ENCODE data around the gene LMTK3.

Gene LMTK3

DNA sequence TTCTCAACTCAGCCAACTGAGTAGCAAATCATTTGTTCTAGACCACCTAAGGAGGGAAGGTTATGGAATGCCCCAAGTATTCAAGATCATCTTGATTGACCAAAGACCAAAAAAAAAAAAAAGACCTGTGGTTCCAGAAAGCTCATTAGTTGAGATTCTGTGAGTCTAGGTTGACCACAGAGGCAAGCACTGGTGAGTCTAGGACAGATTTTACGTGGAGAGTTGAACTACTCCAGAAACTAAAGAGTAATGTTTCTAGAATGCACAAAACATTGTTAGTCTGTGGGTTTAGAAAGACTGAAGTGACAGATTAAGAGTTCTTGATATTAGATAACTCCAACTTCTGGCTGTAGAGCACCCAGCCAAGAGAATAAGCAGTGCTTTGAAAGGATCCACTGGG, 46.4 kb downstream of the LMTK3 start:
- TF ChIP-seq EZH2 (IDR thresholded peaks at IDR 0.05; ENCODE audit: borderline replicate concordance, low read depth, low read length, severe bottlenecking) = no peak
- TF ChIP-seq, protein P1, sequence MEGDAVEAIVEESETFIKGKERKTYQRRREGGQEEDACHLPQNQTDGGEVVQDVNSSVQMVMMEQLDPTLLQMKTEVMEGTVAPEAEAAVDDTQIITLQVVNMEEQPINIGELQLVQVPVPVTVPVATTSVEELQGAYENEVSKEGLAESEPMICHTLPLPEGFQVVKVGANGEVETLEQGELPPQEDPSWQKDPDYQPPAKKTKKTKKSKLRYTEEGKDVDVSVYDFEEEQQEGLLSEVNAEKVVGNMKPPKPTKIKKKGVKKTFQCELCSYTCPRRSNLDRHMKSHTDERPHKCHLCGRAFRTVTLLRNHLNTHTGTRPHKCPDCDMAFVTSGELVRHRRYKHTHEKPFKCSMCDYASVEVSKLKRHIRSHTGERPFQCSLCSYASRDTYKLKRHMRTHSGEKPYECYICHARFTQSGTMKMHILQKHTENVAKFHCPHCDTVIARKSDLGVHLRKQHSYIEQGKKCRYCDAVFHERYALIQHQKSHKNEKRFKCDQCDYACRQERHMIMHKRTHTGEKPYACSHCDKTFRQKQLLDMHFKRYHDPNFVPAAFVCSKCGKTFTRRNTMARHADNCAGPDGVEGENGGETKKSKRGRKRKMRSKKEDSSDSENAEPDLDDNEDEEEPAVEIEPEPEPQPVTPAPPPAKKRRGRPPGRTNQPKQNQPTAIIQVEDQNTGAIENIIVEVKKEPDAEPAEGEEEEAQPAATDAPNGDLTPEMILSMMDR (IDR thresholded peaks at IDR 0.05; ENCODE audit: borderline replicate concordance, extremely low read depth, low read length, poor library complexity, severe bottlenecking) = no peak
- no peak overlapping the region for H3K4me3 ChIP-seq (ENCODE audit: low read depth in 1 of 2, low read length in 2 of 2)
- H4K20me1 ChIP-seq (ENCODE audit: insufficient read depth, low read length) = peaks cover 17% of the 10 kb centered on the region
- no peak overlapping the region for H2AFZ ChIP-seq (ENCODE audit: low read depth, low read length)
- no peak overlapping the region for H3K9ac ChIP-seq (ENCODE audit: low read depth, low read length)
- H3K9me3 ChIP-seq (ENCODE audit: insufficient read depth, low read length, severe bottlenecking) = no peaks in the 10 kb centered on the region
- peaks cover 15% of the 10 kb centered on the region for H3K4me1 ChIP-seq (ENCODE audit: insufficient read depth, low read length)
- peaks cover 10% of the 10 kb centered on the region for H3K79me2 ChIP-seq (ENCODE audit: insufficient read depth, low read length)
- H3K27ac ChIP-seq (ENCODE audit: low read length) = no peak overlapping the region
- ATAC-seq (ENCODE audit: insufficient read depth, low read depth) (no peak), DNase-seq (no peak)
- H3K36me3 ChIP-seq (ENCODE audit: insufficient read depth, low read length) = peaks cover 19% of the 10 kb centered on the region
- H3K27me3 ChIP-seq (ENCODE audit: insufficient read depth, low read length, poor library complexity) = no peaks in the 10 kb centered on the region
- H3K4me2 ChIP-seq (ENCODE audit: insufficient read depth, low read length) = no peak overlapping the region

DNA sequence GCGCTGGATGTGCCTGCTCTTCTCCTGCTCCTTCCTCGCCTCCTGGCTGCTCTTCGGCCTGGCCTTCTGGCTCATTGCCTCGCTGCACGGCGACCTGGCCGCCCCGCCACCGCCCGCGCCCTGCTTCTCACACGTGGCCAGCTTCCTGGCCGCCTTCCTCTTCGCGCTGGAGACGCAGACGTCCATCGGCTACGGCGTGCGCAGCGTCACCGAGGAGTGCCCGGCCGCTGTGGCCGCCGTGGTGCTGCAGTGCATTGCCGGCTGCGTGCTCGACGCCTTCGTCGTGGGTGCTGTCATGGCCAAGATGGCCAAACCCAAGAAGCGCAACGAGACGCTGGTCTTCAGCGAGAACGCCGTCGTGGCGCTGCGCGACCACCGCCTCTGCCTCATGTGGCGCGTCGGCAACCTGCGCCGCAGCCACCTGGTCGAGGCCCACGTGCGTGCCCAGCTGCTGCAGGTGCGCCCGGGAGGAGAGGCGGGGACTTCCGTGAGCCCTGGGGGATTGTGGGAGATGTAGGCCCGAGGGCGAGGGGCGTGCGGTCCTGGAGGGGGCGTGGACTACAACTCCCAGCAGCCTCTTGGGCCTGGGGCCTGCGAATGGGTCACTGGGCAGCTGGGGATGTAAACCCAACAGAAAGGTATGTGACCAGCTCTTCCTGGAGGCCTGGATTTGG, 49.5 kb downstream of the LMTK3 start:
- no peaks in the 10 kb centered on the region for H3K9me3 ChIP-seq (ENCODE audit: insufficient read depth, low read length, severe bottlenecking)
- no peak overlapping the region for H3K9ac ChIP-seq (ENCODE audit: low read depth, low read length)
- ATAC-seq (ENCODE audit: insufficient read depth, low read depth) (peak; percentile 56), DNase-seq (no peak)
- H3K36me3 ChIP-seq (ENCODE audit: insufficient read depth, low read length) = peaks cover 28% of the 10 kb centered on the region
- no peak overlapping the region for H3K4me3 ChIP-seq (ENCODE audit: low read depth in 1 of 2, low read length in 2 of 2)
- H3K4me2 ChIP-seq (ENCODE audit: insufficient read depth, low read length) = no peak overlapping the region
- H3K27ac ChIP-seq (ENCODE audit: low read length) = no peak overlapping the region
- no peak for TF ChIP-seq EZH2 (IDR thresholded peaks at IDR 0.05; ENCODE audit: borderline replicate concordance, low read depth, low read length, severe bottlenecking)
- TF ChIP-seq, protein P1 (IDR thresholded peaks at IDR 0.05; ENCODE audit: borderline replicate concordance, extremely low read depth, low read length, poor library complexity, severe bottlenecking) = no peak
- no peaks in the 10 kb centered on the region for H3K4me1 ChIP-seq (ENCODE audit: insufficient read depth, low read length)
- H2AFZ ChIP-seq (ENCODE audit: low read depth, low read length) = no peak overlapping the region
- no peaks in the 10 kb centered on the region for H3K27me3 ChIP-seq (ENCODE audit: insufficient read depth, low read length, poor library complexity)
- H3K79me2 ChIP-seq (ENCODE audit: insufficient read depth, low read length) = no peaks in the 10 kb centered on the region; the same call in 1 of the 2 replicates
- H4K20me1 ChIP-seq (ENCODE audit: insufficient read depth, low read length) = peaks cover 18% of the 10 kb centered on the region; the same call in 1 of the 2 replicates

GRCh38 chr19:48461651-48461981, 50.0 kb downstream of the LMTK3 start:
- ATAC-seq (ENCODE audit: insufficient read depth, low read depth) (no peak), DNase-seq (no peak)
- TF ChIP-seq, protein P1 (IDR thresholded peaks at IDR 0.05; ENCODE audit: borderline replicate concordance, extremely low read depth, low read length, poor library complexity, severe bottlenecking) = no peak
- no peak for TF ChIP-seq EZH2 (IDR thresholded peaks at IDR 0.05; ENCODE audit: borderline replicate concordance, low read depth, low read length, severe bottlenecking)
- Histone ChIP-seq H3K27me3 (ENCODE audit: insufficient read depth, low read length, poor library complexity) (no peaks in the 10 kb centered on the region), H3K36me3 (ENCODE audit: insufficient read depth, low read length) (peaks cover 32% of the 10 kb centered on the region), H3K4me2 (ENCODE audit: insufficient read depth, low read length) (no peak overlapping the region), H3K4me3 (ENCODE audit: low read depth in 1 of 2, low read length in 2 of 2) (no peak overlapping the region), H4K20me1 (ENCODE audit: insufficient read depth, low read length) (peaks cover 20% of the 10 kb centered on the region; the same call in 1 of the 2 replicates), H3K9me3 (ENCODE audit: insufficient read depth, low read length, severe bottlenecking) (no peaks in the 10 kb centered on the region), H2AFZ (ENCODE audit: low read depth, low read length) (no peak overlapping the region), H3K27ac (ENCODE audit: low read length) (no peak overlapping the region), H3K79me2 (ENCODE audit: insufficient read depth, low read length) (no peaks in the 10 kb centered on the region; the same call in 1 of the 2 replicates), H3K4me1 (ENCODE audit: insufficient read depth, low read length) (no peaks in the 10 kb centered on the region), H3K9ac (ENCODE audit: low read depth, low read length) (no peak overlapping the region)

All from DND-41 (cell line).